Activated CD8-positive, alpha-beta memory T cell treated with anti-CD3 and anti-CD28 coated beads, Interleukin-2, amount 50 U/mL, for 24 hours (primary cell): Measurements from ENCODE around the gene PLB1.

Experiments used
- DNase-seq: peaks from one replicate; pipeline ENCODE4 v3.0.0-alpha.2; 2020; ENCODE audit errors: extremely low read depth

Gene PLB1

GRCh38 chr2:28497206-28497605, 1.3 kb downstream of the PLB1 start:
- no peak for DNase-seq

GRCh38 chr2:28499282-28499681, 3.4 kb downstream of the PLB1 start:
- DNase-seq: no peak

GRCh38 chr2:28505361-28505760, 9.5 kb downstream of the PLB1 start:
- no peak for DNase-seq

- DNase-seq: no peak
Observed at GRCh38 chr2:28506112-28506910, 10.5 kb downstream of the PLB1 start.

- no peak for DNase-seq
Observed at GRCh38 chr2:28507796-28508764, 12.2 kb downstream of the PLB1 start.

GRCh38 chr2:28509361-28509760, 13.5 kb downstream of the PLB1 start:
- no peak for DNase-seq

- DNase-seq: no peak
Observed at GRCh38 chr2:28510184-28510583, 14.3 kb downstream of the PLB1 start.

GRCh38 chr2:28511871-28512606, 16.2 kb downstream of the PLB1 start:
- DNase-seq: no peak

GRCh38 chr2:28512607-28512965, 16.7 kb downstream of the PLB1 start:
- DNase-seq: no peak

GRCh38 chr2:28513097-28513496, 17.2 kb downstream of the PLB1 start:
- DNase-seq: no peak

- DNase-seq: no peak
Observed at GRCh38 chr2:28515176-28515751, 19.4 kb downstream of the PLB1 start.

- DNase-seq: no peak
Observed at GRCh38 chr2:28516430-28516829, 20.6 kb downstream of the PLB1 start.

- no peak for DNase-seq
Observed at GRCh38 chr2:28516950-28517349, 21.1 kb downstream of the PLB1 start.

GRCh38 chr2:28521663-28522062, 25.8 kb downstream of the PLB1 start:
- DNase-seq: no peak

GRCh38 chr2:28522481-28522880, 26.6 kb downstream of the PLB1 start:
- no peak for DNase-seq

- no peak for DNase-seq
Observed at GRCh38 chr2:28523902-28524301, 28.0 kb downstream of the PLB1 start.

- no peak for DNase-seq
Observed at GRCh38 chr2:28525481-28525880, 29.6 kb downstream of the PLB1 start.

GRCh38 chr2:28526527-28527132, 30.8 kb downstream of the PLB1 start:
- DNase-seq: no peak

- DNase-seq: no peak
Observed at GRCh38 chr2:28527196-28527595, 31.3 kb downstream of the PLB1 start.

GRCh38 chr2:28528206-28528605, 32.3 kb downstream of the PLB1 start:
- DNase-seq: no peak

GRCh38 chr2:28530782-28531181, 34.9 kb downstream of the PLB1 start:
- no peak for DNase-seq
